OCI-LY7 (cell line): Measurements from ENCODE around the gene ADSS2. TPM values are rescaled to one million over a fixed set of nuclear protein-coding genes. Genes with fewer than 3 reads are reported as not detected.
"Not testable (repeated sequence)": the region's sequence is repeated elsewhere in the genome, so short reads cannot be mapped to it uniquely, and the experiment has no call there.

Experiments
- BruUV-seq: library from RNA; stranded (reverse); fragments of 400-500 nt; replicated peaks from 2 replicates; lab custom pipeline; 2021; lab: Mats Ljungman, UMichigan
- CTCF ChIA-PET: fragments of 300-600 bp; sonication (Branson Sonifier 250); formaldehyde crosslinking; loops from one replicate; lab custom pipeline; 2022; ENCODE audit warnings: antibody characterized with exemption; ENCODE audit not compliant: unreplicated experiment; lab: Charles Lee
- POLR2A ChIA-PET: fragments of 300-600 bp; sonication (Branson Sonifier 250); formaldehyde crosslinking; loops from one replicate; lab custom pipeline; 2022; ENCODE audit warnings: antibody characterized with exemption; lab: Charles Lee
- DNase-seq: peaks from one replicate; pipeline ENCODE4 v3.0.0-alpha.2; 2015; ENCODE audit warnings: low spot score
- H2AFZ ChIP-seq: fragments of 200-600 bp; sonication (generic), shearing (Covaris generic); 2 replicates; pipeline ENCODE4 v1.6.1; 2014; ENCODE audit warnings: mild to moderate bottlenecking, antibody characterized with exemption, low read length, moderate library complexity
- H3K27ac ChIP-seq: fragments of 200-600 bp; sonication (generic); 2 replicates; pipeline ENCODE4 v1.5.1; 2014; ENCODE audit warnings: mixed run types, low read depth, mild to moderate bottlenecking, moderate library complexity, low read length, inconsistent platforms; ENCODE audit not compliant: poor library complexity, severe bottlenecking
- H3K36me3 ChIP-seq: fragments of 200-600 bp; sonication (generic); 2 replicates; pipeline ENCODE4 v1.6.1; 2014; ENCODE audit warnings: mild to moderate bottlenecking, antibody characterized with exemption, low read length, moderate library complexity, mixed read lengths; ENCODE audit not compliant: insufficient read depth
- H3K4me1 ChIP-seq: fragments of 200-600 bp; sonication (generic); 2 replicates; pipeline ENCODE4 v1.5.1; 2014; ENCODE audit warnings: mild to moderate bottlenecking, low read length; ENCODE audit not compliant: insufficient read depth, poor library complexity, severe bottlenecking
- H3K4me2 ChIP-seq: fragments of 200-600 bp; sonication (generic); 2 replicates; pipeline ENCODE4 v1.6.1; 2014; ENCODE audit warnings: mild to moderate bottlenecking, low read length
- H3K4me3 ChIP-seq: fragments of 200-600 bp; sonication (generic); 2 replicates; pipeline ENCODE4 v1.5.1; 2014; ENCODE audit warnings: mild to moderate bottlenecking, low read depth, low read length; ENCODE audit not compliant: poor library complexity, severe bottlenecking
- H3K79me2 ChIP-seq: fragments of 200-600 bp; sonication (generic); 2 replicates; pipeline ENCODE4 v1.6.1; 2016; ENCODE audit warnings: low read depth, mild to moderate bottlenecking, low read length, moderate library complexity, mixed read lengths; ENCODE audit not compliant: insufficient read depth
- H3K9me2 ChIP-seq: fragments of 200-600 bp; sonication (generic); 2 replicates; pipeline ENCODE4 v1.6.1; 2016; ENCODE audit warnings: mild to moderate bottlenecking, low read length, mixed read lengths; ENCODE audit not compliant: insufficient read depth
- H3K9me3 ChIP-seq: fragments of 200-600 bp; sonication (generic); 2 replicates; pipeline ENCODE4 v1.6.1; 2014; ENCODE audit warnings: mild to moderate bottlenecking, mixed run types, low read length, mixed read lengths
- H4K20me1 ChIP-seq: fragments of 200-600 bp; sonication (generic); 2 replicates; pipeline ENCODE4 v1.6.1; 2014; ENCODE audit warnings: mild to moderate bottlenecking, antibody characterized with exemption, low read length, moderate library complexity, mixed read lengths; ENCODE audit not compliant: insufficient read depth
- EZH2phosphoT487 ChIP-seq: fragments of 200-600 bp; sonication (generic); IDR thresholded peaks from 2 replicates; pipeline ENCODE4 v1.6.1; 2018; ENCODE audit warnings: low read depth, borderline replicate concordance, mild to moderate bottlenecking, mixed run types, antibody characterized with exemption, low read length, moderate library complexity, mixed read lengths
- intact Hi-C: fragments of 100-400 bp; cut with micrococcal nuclease; formaldehyde crosslinking; loops from one replicate; pipeline ENCODE4 v1.10.0; 2022; ENCODE audit not compliant: unreplicated experiment
- total RNA-seq, 2 experiments: library from RNA; depleted of rRNA in 1 of 2; stranded (reverse); fragments of >200 nt in 1 of 2; shearing (Covaris generic) in 1 of 2; gene quantifications; 2 replicates each; pipeline ENCODE4 v1.2.3, GENCODE V29; 2014 to 2022
- TF ChIP-seq, protein P1 (sequence below): fragments of 200-600 bp; sonication (generic); conservative IDR thresholded peaks from 2 replicates; pipeline ENCODE4 v1.5.1; 2014; ENCODE audit warnings: mild to moderate bottlenecking, antibody characterized with exemption, low read length, moderate library complexity, mixed read lengths

The ADSS2 gene
- total RNA-seq, 2 experiments from 2014 or later: 35.2 to 54.6 TPM

DNA sequence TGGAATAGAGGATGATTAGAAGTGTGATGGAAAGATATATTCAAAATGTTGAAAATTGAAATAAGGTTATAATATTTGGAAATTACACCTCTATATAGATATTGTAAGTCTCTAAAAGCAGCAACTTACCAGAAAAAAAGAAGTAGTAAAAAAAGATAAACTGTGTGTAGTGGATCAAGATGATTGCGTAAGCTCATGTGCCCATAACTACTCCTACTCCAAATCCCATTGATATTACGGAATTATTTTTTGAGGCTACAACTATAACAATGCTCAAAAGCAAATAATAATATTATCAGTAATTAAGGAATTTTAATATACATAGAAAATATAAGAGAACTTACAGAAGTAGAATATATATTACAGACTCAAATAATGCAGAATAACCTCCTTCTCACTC lies 42.9 kb upstream of the ADSS2 start:
- Histone ChIP-seq H3K36me3 (no peaks in the 10 kb centered on the region), H3K4me3 (no peak overlapping the region), H3K27ac (no peak overlapping the region), H3K4me2 (no peak overlapping the region), H3K9me3 (no peaks in the 10 kb centered on the region), H3K9me2 (no peaks in the 10 kb centered on the region), H3K4me1 (no peaks in the 10 kb centered on the region), H2AFZ (no peak overlapping the region), H3K79me2 (no peaks in the 10 kb centered on the region), H4K20me1 (no peaks in the 10 kb centered on the region)
- no peak for DNase-seq
- no TSS peak for BruUV-seq
- POLR2A ChIA-PET: no interaction called here
- intact Hi-C loops: no loop called here
- CTCF ChIA-PET: no interaction called here
- TF ChIP-seq, protein P1, sequence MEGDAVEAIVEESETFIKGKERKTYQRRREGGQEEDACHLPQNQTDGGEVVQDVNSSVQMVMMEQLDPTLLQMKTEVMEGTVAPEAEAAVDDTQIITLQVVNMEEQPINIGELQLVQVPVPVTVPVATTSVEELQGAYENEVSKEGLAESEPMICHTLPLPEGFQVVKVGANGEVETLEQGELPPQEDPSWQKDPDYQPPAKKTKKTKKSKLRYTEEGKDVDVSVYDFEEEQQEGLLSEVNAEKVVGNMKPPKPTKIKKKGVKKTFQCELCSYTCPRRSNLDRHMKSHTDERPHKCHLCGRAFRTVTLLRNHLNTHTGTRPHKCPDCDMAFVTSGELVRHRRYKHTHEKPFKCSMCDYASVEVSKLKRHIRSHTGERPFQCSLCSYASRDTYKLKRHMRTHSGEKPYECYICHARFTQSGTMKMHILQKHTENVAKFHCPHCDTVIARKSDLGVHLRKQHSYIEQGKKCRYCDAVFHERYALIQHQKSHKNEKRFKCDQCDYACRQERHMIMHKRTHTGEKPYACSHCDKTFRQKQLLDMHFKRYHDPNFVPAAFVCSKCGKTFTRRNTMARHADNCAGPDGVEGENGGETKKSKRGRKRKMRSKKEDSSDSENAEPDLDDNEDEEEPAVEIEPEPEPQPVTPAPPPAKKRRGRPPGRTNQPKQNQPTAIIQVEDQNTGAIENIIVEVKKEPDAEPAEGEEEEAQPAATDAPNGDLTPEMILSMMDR: no peak
- TF ChIP-seq EZH2phosphoT487: no peak

DNA sequence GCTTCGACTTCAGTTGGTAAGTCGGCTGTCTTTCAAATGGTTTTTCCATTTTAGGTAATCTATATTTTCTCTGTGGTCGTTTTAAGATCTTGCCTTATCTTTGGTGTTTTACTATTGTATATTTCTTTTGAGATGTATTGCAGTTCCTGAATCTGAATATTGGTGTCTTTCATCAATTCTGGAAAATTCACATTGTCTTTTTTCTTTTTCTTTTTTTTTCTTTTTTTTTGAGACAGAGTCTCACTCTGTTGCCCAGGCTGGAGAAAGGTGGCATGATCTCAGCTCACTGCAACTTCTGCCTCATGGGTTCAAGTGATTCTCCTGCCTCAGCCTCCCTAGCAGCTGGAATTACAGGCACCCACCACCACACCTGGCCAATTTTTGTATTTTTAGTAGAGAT lies 33.3 kb upstream of the ADSS2 start:
- H3K9me2 ChIP-seq, H4K20me1 ChIP-seq, H2AFZ ChIP-seq, H3K4me1 ChIP-seq, H3K27ac ChIP-seq, BruUV-seq, CTCF ChIA-PET, H3K4me2 ChIP-seq, intact Hi-C loops, H3K4me3 ChIP-seq, H3K79me2 ChIP-seq, H3K9me3 ChIP-seq, DNase-seq, H3K36me3 ChIP-seq: not testable (repeated sequence)
- POLR2A ChIA-PET: interaction anchor here (0.5 kb wide), 1 partner anchor 43 kb away, joined by 3 read pairs; no protein-coding TSS in a partner anchor

DNA sequence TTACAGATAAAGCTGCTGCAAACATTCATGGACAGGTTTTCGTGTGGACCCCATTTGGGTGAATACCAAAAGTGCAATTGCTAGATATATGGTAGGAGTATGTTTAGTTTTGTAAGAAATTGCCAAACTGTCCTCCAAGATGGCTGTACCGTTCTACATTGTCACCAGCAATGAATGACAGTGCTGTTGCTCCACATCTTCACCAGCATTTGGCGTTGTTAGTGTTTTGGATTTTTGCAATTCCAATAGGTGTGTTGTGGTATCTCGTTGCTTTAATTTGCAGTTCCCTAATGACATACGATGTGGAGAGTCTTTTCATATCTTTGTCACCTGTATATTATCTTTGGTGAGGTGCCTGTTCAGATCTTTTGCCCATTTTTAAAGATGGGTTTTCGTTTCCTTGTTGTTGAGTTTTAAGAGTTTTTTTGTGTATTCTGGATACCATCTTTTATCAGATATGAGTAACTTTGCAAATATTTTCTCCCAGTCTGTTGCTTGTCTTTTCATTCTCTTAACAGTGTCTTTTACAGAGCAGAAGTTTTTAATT lies 21.4 kb upstream of the ADSS2 start:
- TF ChIP-seq EZH2phosphoT487: no peak
- TF ChIP-seq, protein P1: no peak
- CTCF ChIA-PET: no interaction called here
- Histone ChIP-seq H3K9me2 (no peaks in the 10 kb centered on the region), H3K4me2 (no peak overlapping the region), H3K4me3 (no peak overlapping the region), H3K27ac (no peak overlapping the region), H3K79me2 (no peaks in the 10 kb centered on the region), H3K36me3 (no peaks in the 10 kb centered on the region), H2AFZ (no peak overlapping the region), H3K4me1 (no peaks in the 10 kb centered on the region), H4K20me1 (no peaks in the 10 kb centered on the region), H3K9me3 (no peaks in the 10 kb centered on the region)
- intact Hi-C loops: no loop called here
- POLR2A ChIA-PET: no interaction called here
- no TSS peak for BruUV-seq
- no peak for DNase-seq
